ENCODE measurements around the gene IFT74. TPM values are rescaled to one million over a fixed set of nuclear protein-coding genes. Genes with fewer than 3 reads are reported as not detected.

IFT74 gene
- total and polyA plus RNA-seq, 10 donors, result 7.1 to 25.6 (median 11.8) TPM

DNA sequence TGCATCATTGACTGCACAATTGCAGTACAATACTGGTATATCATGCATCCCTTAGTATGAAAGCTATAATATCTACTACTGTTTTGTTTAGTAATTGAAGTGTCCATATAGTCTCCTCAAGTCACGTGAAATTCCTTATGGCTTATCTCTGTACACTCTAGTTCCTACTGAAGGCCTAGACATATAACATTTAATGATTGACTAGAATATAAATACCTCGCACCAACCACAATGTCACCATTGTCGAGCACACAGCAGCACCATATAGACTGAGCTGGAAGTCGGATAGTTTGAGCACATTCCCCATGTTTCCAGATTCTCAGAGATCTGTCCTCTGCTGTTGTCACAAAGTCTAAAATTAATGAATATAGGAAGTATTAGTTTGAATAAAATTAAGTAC, 30.6 kb upstream of the IFT74 start:
- Histone ChIP-seq H3K36me3 (peaks cover 4 to 100% (median 69%) of the 10 kb centered on the region in 6 donors), H3K27ac (no peak overlapping the region), H3K4me1 (no peaks in the 10 kb centered on the region), H3K4me3 (no peak overlapping the region), H3K27me3 (replicated peaks in 1 of 7) (no peaks in the 10 kb centered on the region), H3K9me3 (no peaks in the 10 kb centered on the region)
- no peak for DNase-seq
- TF ChIP-seq, protein P1, sequence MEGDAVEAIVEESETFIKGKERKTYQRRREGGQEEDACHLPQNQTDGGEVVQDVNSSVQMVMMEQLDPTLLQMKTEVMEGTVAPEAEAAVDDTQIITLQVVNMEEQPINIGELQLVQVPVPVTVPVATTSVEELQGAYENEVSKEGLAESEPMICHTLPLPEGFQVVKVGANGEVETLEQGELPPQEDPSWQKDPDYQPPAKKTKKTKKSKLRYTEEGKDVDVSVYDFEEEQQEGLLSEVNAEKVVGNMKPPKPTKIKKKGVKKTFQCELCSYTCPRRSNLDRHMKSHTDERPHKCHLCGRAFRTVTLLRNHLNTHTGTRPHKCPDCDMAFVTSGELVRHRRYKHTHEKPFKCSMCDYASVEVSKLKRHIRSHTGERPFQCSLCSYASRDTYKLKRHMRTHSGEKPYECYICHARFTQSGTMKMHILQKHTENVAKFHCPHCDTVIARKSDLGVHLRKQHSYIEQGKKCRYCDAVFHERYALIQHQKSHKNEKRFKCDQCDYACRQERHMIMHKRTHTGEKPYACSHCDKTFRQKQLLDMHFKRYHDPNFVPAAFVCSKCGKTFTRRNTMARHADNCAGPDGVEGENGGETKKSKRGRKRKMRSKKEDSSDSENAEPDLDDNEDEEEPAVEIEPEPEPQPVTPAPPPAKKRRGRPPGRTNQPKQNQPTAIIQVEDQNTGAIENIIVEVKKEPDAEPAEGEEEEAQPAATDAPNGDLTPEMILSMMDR (IDR thresholded peaks at IDR 0.05 in 8 of 11, conservative IDR thresholded peaks at IDR 0.05 in 3 of 11), result no peak
- TF ChIP-seq POLR2A (IDR thresholded peaks at IDR 0.05) (no peak), POLR2AphosphoS5 (IDR thresholded peaks at IDR 0.05) (no peak)
- WGBS, 5 donors, result 95 to 99% (median 98%) methylated on average over 4 of the region's 4 CpGs
- intact Hi-C loops (cut with DNase I; ENCODE audit: low total_unique reads), result no loop called here

DNA sequence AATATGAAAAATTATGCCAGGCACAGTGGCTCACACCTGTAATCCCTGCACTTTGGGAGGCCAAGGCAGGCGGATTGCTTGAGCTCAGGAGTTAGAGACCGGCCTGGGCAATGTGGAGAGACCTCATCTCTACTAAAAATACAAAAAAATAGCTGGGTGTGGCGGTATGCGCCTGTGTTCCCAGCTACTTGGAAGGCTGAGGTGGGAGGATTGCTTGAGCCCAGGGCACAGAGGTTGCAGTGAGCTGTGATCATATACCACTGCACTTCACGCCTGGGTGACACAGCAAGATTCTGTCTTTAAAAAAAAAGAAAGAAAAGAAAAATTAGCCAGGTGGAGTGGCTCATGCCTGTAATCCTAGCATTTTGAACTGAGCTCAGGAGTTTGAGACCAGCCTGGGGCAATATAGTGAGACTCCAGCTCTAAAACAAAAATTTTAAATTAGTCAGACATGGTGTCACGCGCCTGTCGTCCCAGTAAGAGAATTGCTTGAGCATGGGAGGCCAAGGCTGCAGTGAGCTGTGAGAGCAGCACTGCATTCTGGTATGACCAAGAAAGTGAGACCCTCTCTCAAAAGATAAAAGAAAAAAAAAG, 27.2 kb upstream of the IFT74 start:
- Histone ChIP-seq H3K4me1 (no peaks in the 10 kb centered on the region), H3K27ac (no peak overlapping the region), H3K9me3 (no peaks in the 10 kb centered on the region), H3K4me3 (no peak overlapping the region), H3K27me3 (replicated peaks in 1 of 7) (no peaks in the 10 kb centered on the region), H3K36me3 (peaks cover 4 to 99% (median 46%) of the 10 kb centered on the region in 6 donors)
- no peak for TF ChIP-seq POLR2A (IDR thresholded peaks at IDR 0.05)
- TF ChIP-seq, protein P1 (IDR thresholded peaks at IDR 0.05 in 8 of 11, conservative IDR thresholded peaks at IDR 0.05 in 3 of 11), result no peak
- TF ChIP-seq POLR2AphosphoS5 (IDR thresholded peaks at IDR 0.05), result no peak
- WGBS, 5 donors, result 96 to 99% (median 97%) methylated on average over 8 of the region's 8 CpGs
- DNase-seq, result no peak
- intact Hi-C loops (cut with DNase I; ENCODE audit: low total_unique reads), result no loop called here

DNA sequence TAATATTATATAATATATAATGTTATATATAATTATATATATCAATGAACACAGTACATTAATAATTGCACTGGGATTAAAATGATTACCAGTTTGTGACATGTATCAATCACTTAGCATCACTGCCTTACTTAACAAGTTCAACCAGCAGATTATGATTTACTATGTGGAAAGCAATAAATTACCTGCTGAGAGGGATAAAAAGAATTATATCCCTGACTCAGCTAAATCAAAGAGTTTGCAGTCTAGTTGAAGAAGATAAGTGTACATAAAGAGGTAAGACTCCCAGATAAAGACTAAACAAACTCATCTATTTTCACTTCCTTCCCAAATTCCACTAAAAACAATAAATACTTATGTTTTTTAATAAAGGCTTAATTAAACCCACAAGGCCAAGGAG, 20.4 kb upstream of the IFT74 start:
- TF ChIP-seq POLR2A (IDR thresholded peaks at IDR 0.05) (no peak), POLR2AphosphoS5 (IDR thresholded peaks at IDR 0.05) (no peak)
- TF ChIP-seq, protein P1 (IDR thresholded peaks at IDR 0.05 in 8 of 11, conservative IDR thresholded peaks at IDR 0.05 in 3 of 11), result no peak

DNA sequence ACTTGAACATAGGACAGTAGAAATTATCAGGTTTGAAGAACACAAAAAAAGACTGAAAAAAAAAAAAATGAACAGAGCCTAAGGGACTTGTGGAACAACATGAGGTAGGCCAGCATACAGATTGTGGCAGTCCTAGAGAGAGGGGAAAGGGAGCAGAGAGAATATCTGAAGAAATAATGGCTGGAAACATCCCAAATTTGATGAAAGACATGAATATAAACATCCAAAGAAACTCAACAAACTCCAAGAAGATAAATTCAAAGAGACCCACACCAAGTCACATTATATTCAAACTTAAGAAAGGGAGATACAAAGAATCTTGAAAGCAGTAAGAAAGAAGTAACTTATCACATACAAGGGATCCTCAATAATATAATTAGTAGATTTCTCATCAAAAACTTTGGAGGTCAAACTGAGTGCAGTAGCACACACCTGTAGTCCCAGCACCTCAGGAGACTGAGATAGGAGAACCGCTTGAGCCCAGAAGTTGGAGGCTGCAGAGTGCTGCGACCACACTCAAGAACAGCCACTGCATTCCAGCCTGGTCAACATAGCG, 18.3 kb upstream of the IFT74 start:
- no peak overlapping the region for H3K4me3 ChIP-seq
- no peak for TF ChIP-seq POLR2A (IDR thresholded peaks at IDR 0.05)
- no peak for TF ChIP-seq POLR2AphosphoS5 (IDR thresholded peaks at IDR 0.05)
- TF ChIP-seq, protein P1 (IDR thresholded peaks at IDR 0.05 in 8 of 11, conservative IDR thresholded peaks at IDR 0.05 in 3 of 11), result no peak
- H3K27me3 ChIP-seq (replicated peaks in 1 of 7), result no peaks in the 10 kb centered on the region
- intact Hi-C loops (cut with DNase I; ENCODE audit: low total_unique reads), result no loop called here
- 96 to 100% (median 98%) methylated on average over 3 of the region's 3 CpGs for WGBS, 5 donors
- peaks cover 0 to 29% (median 5%) of the 10 kb centered on the region in 6 donors for H3K36me3 ChIP-seq
- peaks cover 0 to 21% (median 15%) of the 10 kb centered on the region in 8 donors for H3K9me3 ChIP-seq
- no peak for DNase-seq
- no peak overlapping the region for H3K27ac ChIP-seq
- H3K4me1 ChIP-seq, result peaks cover 9 to 68% (median 38%) of the 10 kb centered on the region in 6 donors

More for the DNA sequence above, 20.4 kb upstream of the IFT74 start:
- peaks cover 0 to 50% (median 12%) of the 10 kb centered on the region in 6 donors for H3K36me3 ChIP-seq
- DNase-seq, result no peak
- intact Hi-C loops (cut with DNase I; ENCODE audit: low total_unique reads), result no loop called here
- H3K4me1 ChIP-seq, result peaks cover 5 to 47% (median 24%) of the 10 kb centered on the region in 6 donors
- no peak overlapping the region for H3K4me3 ChIP-seq
- no peaks in the 10 kb centered on the region for H3K27me3 ChIP-seq (replicated peaks in 1 of 7)
- peaks cover 0 to 21% (median 15%) of the 10 kb centered on the region in 8 donors for H3K9me3 ChIP-seq
- no peak overlapping the region for H3K27ac ChIP-seq

Data from spleen (tissue), 11 donors.